HCT116 (cell line): ENCODE results near the gene RND2. TPM values are rescaled to one million over a fixed set of nuclear protein-coding genes. Genes with fewer than 3 reads are reported as not detected.

Experiments
- ATAC-seq: fragments of 200-7000 bp; cut with Tn5 transposase; 2 replicates; pipeline ENCODE4 v1.9.1; 2020; ENCODE audit warnings: mild to moderate bottlenecking, moderate library complexity
- BruUV-seq: library from RNA; stranded (reverse); fragments of 400-500 nt; replicated peaks from 2 replicates; lab custom pipeline; 2021; lab: Mats Ljungman, UMichigan
- CTCF ChIA-PET: fragments of 300-600 bp; sonication (Branson Sonifier 250); formaldehyde crosslinking; loops from one replicate; lab custom pipeline; 2021; ENCODE audit warnings: antibody characterized with exemption; lab: Charles Lee
- POLR2A ChIA-PET: fragments of 300-600, 350-600 bp; sonication (Branson Sonifier 250); formaldehyde crosslinking; loops from one replicate; lab custom pipeline; 2021; ENCODE audit warnings: antibody characterized with exemption; lab: Charles Lee
- RAD21 ChIA-PET, 2 experiments: fragments of 300-600 bp; sonication (Branson Sonifier 250); formaldehyde crosslinking; loops; one replicate each; lab custom pipeline; 2023; ENCODE audit warnings: low total read pairs in 2 of 2; ENCODE audit not compliant: uncharacterized antibody in 2 of 2, unreplicated experiment in 2 of 2, low non-redundant PET in 1 of 2; lab: Charles Lee
- DNase-seq: peaks from one replicate; pipeline ENCODE4 v3.0.0-alpha.2; 2010; ENCODE audit warnings: low read depth, low spot score
- H2AFZ ChIP-seq: fragments of 200-600 bp; shearing (Covaris generic), sonication (generic); 2 replicates; pipeline ENCODE4 v1.6.1; 2017; ENCODE audit warnings: low read depth, mixed run types, mixed read lengths, antibody characterized with exemption, low read length; ENCODE audit not compliant: poor library complexity, severe bottlenecking
- H3K27ac ChIP-seq: 2 replicates; pipeline ENCODE4 v1.5.1; 2012; ENCODE audit warnings: low read depth, low read length
- H3K27me3 ChIP-seq: fragments of 200-600 bp; sonication (generic); 2 replicates; pipeline ENCODE4 v1.6.1; 2016; ENCODE audit warnings: mixed run types, low read length, mixed read lengths; ENCODE audit not compliant: insufficient read depth
- H3K36me3 ChIP-seq, 2 experiments: fragments of 200-500 bp in 1 of 2; fragments of 200-600 bp in 1 of 2; sonication (Bioruptor generic) in 1 of 2; sonication (generic) in 1 of 2; 2 replicates each; pipeline versions ENCODE4 v1.5.1 to v1.6.1; 2014 to 2016; ENCODE audit warnings: low read length in 2 of 2, inconsistent platforms in 1 of 2, mixed read lengths in 1 of 2, mixed run types in 1 of 2; ENCODE audit not compliant: insufficient read depth in 2 of 2, control insufficient read depth in 1 of 2
- H3K4me1 ChIP-seq, 2 experiments: fragments of 200-600 bp in 1 of 2; sonication (generic) in 1 of 2; 2 replicates each; pipeline versions ENCODE4 v1.5.1 to v1.6.1; 2012 to 2017; ENCODE audit warnings: low read length in 2 of 2, inconsistent platforms in 1 of 2, mild to moderate bottlenecking in 1 of 2, mixed read lengths in 1 of 2, mixed run types in 1 of 2, moderate library complexity in 1 of 2; ENCODE audit not compliant: insufficient read depth in 2 of 2, control insufficient read depth in 1 of 2
- H3K4me2 ChIP-seq: fragments of 200-600 bp; sonication (generic); 2 replicates; pipeline ENCODE4 v1.6.1; 2017; ENCODE audit warnings: mixed run types, low read length, mixed read lengths
- H3K4me3 ChIP-seq, 2 experiments: fragments of 200-600 bp in 1 of 2; sonication (generic) in 1 of 2; replicated peaks in 1 of 2; 2 replicates each; pipeline ENCODE4 v1.5.1; 2011 to 2016; ENCODE audit warnings: low read length in 2 of 2, control low read depth in 1 of 2, low read depth in 1 of 2, mild to moderate bottlenecking in 1 of 2, mixed read lengths in 1 of 2, mixed run types in 1 of 2
- H3K79me2 ChIP-seq: fragments of 200-600 bp; sonication (generic); 2 replicates; pipeline ENCODE4 v1.6.1; 2017; ENCODE audit warnings: mild to moderate bottlenecking, mixed run types, low read length, moderate library complexity, mixed read lengths; ENCODE audit not compliant: insufficient read depth
- H3K9ac ChIP-seq: fragments of 200-600 bp; sonication (generic); 2 replicates; pipeline ENCODE4 v1.6.1; 2016; ENCODE audit warnings: low read length, mixed read lengths
- H3K9me2 ChIP-seq: fragments of 200-600 bp; sonication (generic), shearing (Covaris generic); 2 replicates; pipeline ENCODE4 v1.6.1; 2017; ENCODE audit warnings: mixed run types, mild to moderate bottlenecking, moderate library complexity; ENCODE audit not compliant: insufficient read depth
- H3K9me3 ChIP-seq, 2 experiments: fragments of 200-500 bp in 1 of 2; fragments of 200-600 bp in 1 of 2; sonication (Bioruptor generic) in 1 of 2; sonication (generic) in 1 of 2; 2 replicates each; pipeline ENCODE4 v1.6.1; 2014 to 2017; ENCODE audit warnings: low read length in 2 of 2, mixed read lengths in 2 of 2, inconsistent platforms in 1 of 2, low read depth in 1 of 2, mild to moderate bottlenecking in 1 of 2, mixed run types in 1 of 2, moderate library complexity in 1 of 2; ENCODE audit not compliant: control insufficient read depth in 1 of 2, insufficient read depth in 1 of 2
- H4K20me1 ChIP-seq: fragments of 200-600 bp; sonication (generic), shearing (Covaris generic); 2 replicates; pipeline ENCODE4 v1.6.1; 2017; ENCODE audit warnings: mixed run types, mild to moderate bottlenecking, moderate library complexity; ENCODE audit not compliant: insufficient read depth
- ATF3 ChIP-seq: IDR thresholded peaks from 2 replicates; pipeline ENCODE4 v1.6.1; 2012
- CTCF ChIP-seq, 3 experiments: fragments of 200-600 bp in 1 of 3; sonication (generic) in 1 of 3; IDR thresholded peaks in 2 of 3; conservative IDR thresholded peaks in 1 of 3; 2 replicates each; pipeline ENCODE4 v1.5.1; 2012 to 2017; ENCODE audit warnings: low read depth in 2 of 3, low read length in 2 of 3, antibody characterized with exemption in 1 of 3, borderline replicate concordance in 1 of 3, control low read depth in 1 of 3, mild to moderate bottlenecking in 1 of 3, mixed read lengths in 1 of 3, mixed run types in 1 of 3, moderate library complexity in 1 of 3; ENCODE audit not compliant: insufficient read depth in 1 of 3
- EGR1 ChIP-seq: IDR thresholded peaks from 2 replicates; pipeline ENCODE4 v1.6.1; 2012; ENCODE audit warnings: low read depth
- ELF1 ChIP-seq: IDR thresholded peaks from 2 replicates; pipeline ENCODE4 v1.6.1; 2012; ENCODE audit warnings: low read depth, borderline replicate concordance
- FOSL1 ChIP-seq: IDR thresholded peaks from 2 replicates; pipeline ENCODE4 v1.6.1; 2012; ENCODE audit warnings: low read depth
- REST ChIP-seq: IDR thresholded peaks from 2 replicates; pipeline ENCODE4 v1.6.1; 2012; ENCODE audit warnings: low read depth
- SIN3A ChIP-seq: IDR thresholded peaks from 2 replicates; pipeline ENCODE4 v1.6.1; 2012; ENCODE audit warnings: low read depth
- SP1 ChIP-seq: IDR thresholded peaks from 2 replicates; pipeline ENCODE4 v1.6.1; 2012; ENCODE audit warnings: low read depth
- SRF ChIP-seq: IDR thresholded peaks from 2 replicates; pipeline ENCODE4 v1.6.1; 2012; ENCODE audit warnings: low read depth
- YY1 ChIP-seq: IDR thresholded peaks from 2 replicates; pipeline ENCODE4 v1.6.1; 2011; ENCODE audit warnings: low read length, low read depth, moderate library complexity, mild to moderate bottlenecking; ENCODE audit not compliant: insufficient replicate concordance; ENCODE audit errors: extremely low read depth
- ZBTB33 ChIP-seq: IDR thresholded peaks from 2 replicates; pipeline ENCODE4 v1.6.1; 2011; ENCODE audit warnings: mild to moderate bottlenecking, low read length, moderate library complexity; ENCODE audit not compliant: insufficient replicate concordance; ENCODE audit errors: extremely low read depth
- intact Hi-C: fragments of 100-400 bp; cut with micrococcal nuclease; formaldehyde crosslinking; loops from 2 replicates; pipeline ENCODE4 v1.10.0; 2022
- total RNA-seq: library from RNA; stranded (reverse); gene quantifications from one replicate; pipeline ENCODE4 v1.2.1, GENCODE V29; 2021; ENCODE audit not compliant: unreplicated experiment

Gene RND2
- total RNA-seq, 1 experiment from 2014 or later = 0.66 TPM

GRCh38 chr17:43024407-43025289 lies at the start of gene RND2 (continued):
- TF ChIP-seq ELF1 (no peak), FOSL1 (no peak), ZBTB33 (no peak), EGR1 (peak; percentile 85), SP1 (0 out of 2 replicates have a peak, but pooled peaks have one; percentile 7), SIN3A (no peak; the same call in 1 of the 2 replicates)
- TF ChIP-seq, all 23 proteins: peak for 9

GRCh38 chr17:42975265-42975664 lies 49.8 kb upstream of the RND2 start:
- DNase-seq (no peak), ATAC-seq (no peak)
- Histone ChIP-seq H3K79me2 (no peaks in the 10 kb centered on the region), H4K20me1 (no peaks in the 10 kb centered on the region), H3K9me2 (no peaks in the 10 kb centered on the region), H3K4me3 (no peak overlapping the region), H2AFZ (no peak overlapping the region), H3K27ac (no peak overlapping the region), H3K27me3 (no peaks in the 10 kb centered on the region), H3K36me3 (no peaks in the 10 kb centered on the region), H3K4me2 (no peak overlapping the region), H3K9me3 (no peaks in the 10 kb centered on the region), H3K9ac (no peak overlapping the region), H3K4me1 (peaks cover 13 to 18% of the 10 kb centered on the region in 2 experiments)
- ChIA-PET POLR2A (interaction anchor here (1.2 kb wide), 1 partner anchor 23 kb away, joined by 3 read pairs; no protein-coding TSS in a partner anchor), CTCF (no interaction called here), RAD21 (no interaction called here)
- intact Hi-C loops = no loop called here
- BruUV-seq = no TSS peak
- TF ChIP-seq SP1 = no peak
- TF ChIP-seq ZBTB33 = no peak
- no peak for TF ChIP-seq EGR1
- no peak for TF ChIP-seq ATF3
- no peak for TF ChIP-seq SRF
- no peak for TF ChIP-seq CTCF (IDR thresholded peaks at IDR 0.05 in 2 of 3, conservative IDR thresholded peaks at IDR 0.05 in 1 of 3; ENCODE audit: borderline replicate concordance in 1 of 3, insufficient read depth in 1 of 3, low read depth in 2 of 3, low read length in 2 of 3)
- no peak for TF ChIP-seq REST
- TF ChIP-seq SIN3A = no peak
- no peak for TF ChIP-seq YY1
